ENCODE data around the gene TRAK2. TPM values are rescaled to one million over a fixed set of nuclear protein-coding genes. Genes with fewer than 3 reads are reported as not detected.

Gene TRAK2
- total and polyA plus RNA-seq, 9 of the 15 experiments (the other 6 are each of a cell fraction or from before 2014, with no cell fraction given): 3.4 to 10.4 (median 7.3) TPM

GRCh38 chr2:201413552-201413951 is 37.7 kb downstream of the TRAK2 start (continued):
- no peak for TF ChIP-seq REST (IDR thresholded peaks at IDR 0.05; ENCODE audit: borderline replicate concordance)
- TF ChIP-seq REST (CRISPR knock-in tag; IDR thresholded peaks at IDR 0.05; ENCODE audit: low read depth): no peak
- TF ChIP-seq KHSRP (IDR thresholded peaks at IDR 0.05): no peak
- TF ChIP-seq ZC3H8 (IDR thresholded peaks at IDR 0.05): no peak
- no peak for TF ChIP-seq ZNF354B (CRISPR knock-in tag; IDR thresholded peaks at IDR 0.05)
- TF ChIP-seq ZNF277 (CRISPR knock-in tag; IDR thresholded peaks at IDR 0.05; ENCODE audit: borderline replicate concordance): no peak
- no peak for TF ChIP-seq ZKSCAN1 (IDR thresholded peaks at IDR 0.05; ENCODE audit: low read depth, low read length)
- TF ChIP-seq HDAC1 (IDR thresholded peaks at IDR 0.05): no peak

Measured in K562 (cell line).